GM23338 (cell line): Measurements from ENCODE around the gene CHN2. TPM values are rescaled to one million over a fixed set of nuclear protein-coding genes. Genes with fewer than 3 reads are reported as not detected.

Source experiments
- ATAC-seq: fragments of 200-7000 bp; cut with Tn5 transposase; 3 replicates; pipeline ENCODE4 v1.9.1; 2020
- DNase-seq: peaks from one replicate; pipeline ENCODE4 v3.0.0-alpha.2; 2015; ENCODE audit warnings: low spot score
- H2AFZ ChIP-seq: fragments of 200-600 bp; sonication (generic); 2 replicates; pipeline ENCODE4 v1.8.0; 2016; ENCODE audit warnings: antibody characterized with exemption, mild to moderate bottlenecking, moderate library complexity
- H3F3A ChIP-seq: fragments of 200-600 bp; sonication (generic); replicated peaks from 2 replicates; pipeline ENCODE4 v1.8.0; 2017; ENCODE audit warnings: antibody characterized with exemption, mixed run types, low read depth
- H3K27ac ChIP-seq: fragments of 200-600 bp; sonication (generic); 2 replicates; pipeline ENCODE4 v1.6.1; 2016; ENCODE audit warnings: low read depth
- H3K27me3 ChIP-seq: fragments of 200-600 bp; sonication (generic); 2 replicates; pipeline ENCODE4 v1.8.0; 2016; ENCODE audit warnings: mild to moderate bottlenecking, mixed run types, moderate library complexity; ENCODE audit not compliant: insufficient read depth
- H3K36me3 ChIP-seq: fragments of 200-600 bp; sonication (generic); 2 replicates; pipeline ENCODE4 v1.8.0; 2016; ENCODE audit warnings: mild to moderate bottlenecking; ENCODE audit not compliant: insufficient read depth
- H3K4me1 ChIP-seq: fragments of 200-600 bp; sonication (generic); 2 replicates; pipeline ENCODE4 v1.8.0; 2016; ENCODE audit warnings: mild to moderate bottlenecking, moderate library complexity; ENCODE audit not compliant: insufficient read depth
- H3K4me2 ChIP-seq: fragments of 200-600 bp; sonication (generic); 2 replicates; pipeline ENCODE4 v1.7.1; 2017; ENCODE audit warnings: mixed run types
- H3K4me3 ChIP-seq: fragments of 200-600 bp; sonication (generic); 2 replicates; pipeline ENCODE4 v1.6.1; 2016; ENCODE audit warnings: mixed run types
- H3K79me2 ChIP-seq: fragments of 200-600 bp; sonication (generic); replicated peaks from 2 replicates; pipeline ENCODE4 v1.8.0; 2017; ENCODE audit warnings: mild to moderate bottlenecking; ENCODE audit not compliant: insufficient read depth
- H3K9me2 ChIP-seq: fragments of 200-600 bp; sonication (generic); 2 replicates; pipeline ENCODE4 v1.8.0; 2017; ENCODE audit not compliant: insufficient read depth
- H4K20me1 ChIP-seq: fragments of 200-600 bp; sonication (generic); replicated peaks from 2 replicates; pipeline ENCODE4 v1.8.0; 2017; ENCODE audit warnings: mild to moderate bottlenecking; ENCODE audit not compliant: insufficient read depth
- H3K27ac Mint-ChIP-seq: 2 replicates; pipeline ENCODE4 v1.8.0; 2020; ENCODE audit warnings: inconsistent platforms, mild to moderate bottlenecking, moderate library complexity, mixed read lengths
- H3K27me3 Mint-ChIP-seq: 3 replicates; pipeline ENCODE4 v1.8.0; 2022; ENCODE audit warnings: low read depth, mild to moderate bottlenecking, moderate library complexity, mixed read lengths, inconsistent platforms; ENCODE audit not compliant: insufficient read depth, poor library complexity
- H3K36me3 Mint-ChIP-seq: 3 replicates; pipeline ENCODE4 v1.8.0; 2021; ENCODE audit warnings: low read depth, mild to moderate bottlenecking, inconsistent platforms, moderate library complexity, mixed read lengths
- H3K4me1 Mint-ChIP-seq: 3 replicates; pipeline ENCODE4 v1.8.0; 2020; ENCODE audit warnings: mild to moderate bottlenecking, inconsistent platforms, mixed read lengths
- H3K4me3 Mint-ChIP-seq: 3 replicates; pipeline ENCODE4 v1.8.0; 2021; ENCODE audit warnings: moderate library complexity, mild to moderate bottlenecking, inconsistent platforms, mixed read lengths
- H3K9me3 Mint-ChIP-seq: 3 replicates; pipeline ENCODE4 v1.8.0; 2020; ENCODE audit warnings: moderate library complexity, mild to moderate bottlenecking, inconsistent platforms, mixed read lengths
- CREB1 ChIP-seq: fragments of 250-450 bp; sonication (Bioruptor Pico); IDR thresholded peaks from 2 replicates; pipeline ENCODE4 v1.5.0; 2020; ENCODE audit warnings: low read depth, mild to moderate bottlenecking, moderate library complexity
- CTCF ChIP-seq, 2 experiments: fragments of 200-600 bp in 1 of 2; sonication (generic) in 1 of 2; conservative IDR thresholded peaks; 2 replicates each; pipeline versions ENCODE4 v1.5.1 to v1.6.1; 2016 to 2017; ENCODE audit warnings: antibody characterized with exemption in 2 of 2, low read depth in 2 of 2, mild to moderate bottlenecking in 2 of 2, moderate library complexity in 1 of 2
- EZH2phosphoT487 ChIP-seq: fragments of 200-600 bp; sonication (generic); IDR thresholded peaks from one replicate; pipeline ENCODE4 v1.8.1; 2018; ENCODE audit warnings: antibody characterized with exemption; ENCODE audit not compliant: unreplicated experiment
- JUNB ChIP-seq: IDR thresholded peaks from one replicate; pipeline ENCODE4 v1.6.1; 2016; ENCODE audit warnings: antibody characterized with exemption; ENCODE audit not compliant: unreplicated experiment
- REST ChIP-seq: IDR thresholded peaks from one replicate; pipeline ENCODE4 v1.6.1; 2018; ENCODE audit warnings: antibody characterized with exemption; ENCODE audit not compliant: unreplicated experiment
- STAT1 ChIP-seq: IDR thresholded peaks from one replicate; pipeline ENCODE4 v1.6.1; 2016; ENCODE audit warnings: antibody characterized with exemption; ENCODE audit not compliant: unreplicated experiment
- ZNF114 ChIP-seq: fragments of 250-450 bp; sonication (Bioruptor Pico); IDR thresholded peaks from 2 replicates; pipeline ENCODE4 v1.5.0; 2020; ENCODE audit warnings: mild to moderate bottlenecking, moderate library complexity
- ZNF462 ChIP-seq: fragments of 250-450 bp; sonication (Bioruptor Pico); IDR thresholded peaks from 2 replicates; pipeline ENCODE4 v1.5.0; 2020; ENCODE audit warnings: mild to moderate bottlenecking, moderate library complexity
- polyA plus RNA-seq: library from polyadenylated mRNA; unstranded; fragments of >200 nt; fragmentation: Nextera tagmentation; extraction: Ambion mirVana; gene quantifications from 2 replicates; pipeline ENCODE4 v1.2.1, GENCODE V29; 2016
- total RNA-seq: library from RNA; depleted of rRNA; stranded (reverse); fragments of >200 nt; shearing (Covaris generic); gene quantifications from 2 replicates; pipeline ENCODE4 v1.2.3, GENCODE V29; 2014

The CHN2 gene
- total and polyA plus RNA-seq, 2 experiments from 2014 or later = 6.1 to 7.5 TPM

- ATAC-seq (no peak), DNase-seq (no peak)
- H3K36me3 Mint-ChIP-seq = no peaks in the 10 kb centered on the region
- Histone ChIP-seq H3K4me3 (no peak overlapping the region), H3K9me2 (peaks cover 8% of the 10 kb centered on the region), H3K27me3 (no peaks in the 10 kb centered on the region), H3F3A (no peaks in the 10 kb centered on the region), H3K4me1 (peaks cover 16% of the 10 kb centered on the region), H3K36me3 (no peaks in the 10 kb centered on the region), H3K79me2 (no peaks in the 10 kb centered on the region), H3K27ac (no peak overlapping the region), H3K4me2 (no peak overlapping the region), H2AFZ (no peak overlapping the region), H4K20me1 (no peaks in the 10 kb centered on the region)
- H3K4me1 Mint-ChIP-seq = peaks cover 27% of the 10 kb centered on the region
- H3K27ac Mint-ChIP-seq = no peak overlapping the region
- no peak for TF ChIP-seq ZNF114 (CRISPR knock-in tag)
- TF ChIP-seq EZH2phosphoT487 = no peak
- no peak for TF ChIP-seq ZNF462 (CRISPR knock-in tag)
- TF ChIP-seq CREB1 (CRISPR knock-in tag) = no peak
- no peak for TF ChIP-seq STAT1
- TF ChIP-seq CTCF (conservative IDR thresholded peaks at IDR 0.05; ENCODE audit: low read depth in 2 of 2) = no peak
- TF ChIP-seq REST = no peak
- no peak for TF ChIP-seq JUNB
- H3K27me3 Mint-ChIP-seq = peaks cover 4% of the 10 kb centered on the region
- no peaks in the 10 kb centered on the region for H3K9me3 Mint-ChIP-seq
- H3K4me3 Mint-ChIP-seq = no peak overlapping the region
Measured at GRCh38 chr7:29500719-29501118, 306.1 kb downstream of the CHN2 start.
